KMS-11 (cell line): ENCODE measurements around the gene NOTUM.
A peak's percentile ranks its signal among the peaks of the same experiment; 100 is the strongest.

Source experiments
- H2AFZ ChIP-seq: fragments of 200-600 bp; sonication (generic); 2 replicates; pipeline ENCODE4 v1.6.1; 2016; ENCODE audit warnings: antibody characterized with exemption, mixed run types, low read depth
- H3K27ac ChIP-seq: fragments of 200-600 bp; sonication (generic); 2 replicates; pipeline ENCODE4 v1.6.1; 2016; ENCODE audit warnings: mild to moderate bottlenecking, mixed run types
- H3K27me3 ChIP-seq: fragments of 200-600 bp; sonication (generic); 2 replicates; pipeline ENCODE4 v1.6.1; 2017; ENCODE audit warnings: mild to moderate bottlenecking, low read depth, mixed run types, moderate library complexity; ENCODE audit not compliant: insufficient read depth
- H3K36me3 ChIP-seq: fragments of 200-600 bp; sonication (generic); 2 replicates; pipeline ENCODE4 v1.6.1; 2017; ENCODE audit warnings: mild to moderate bottlenecking, mixed run types; ENCODE audit not compliant: insufficient read depth
- H3K4me1 ChIP-seq: fragments of 200-600 bp; sonication (generic); 2 replicates; pipeline ENCODE4 v1.6.1; 2016; ENCODE audit warnings: mild to moderate bottlenecking, low read depth, mixed run types; ENCODE audit not compliant: poor library complexity, severe bottlenecking
- H3K4me2 ChIP-seq: fragments of 200-600 bp; sonication (generic); 2 replicates; pipeline ENCODE4 v1.7.0; 2016; ENCODE audit warnings: mild to moderate bottlenecking, mixed run types
- H3K4me3 ChIP-seq: fragments of 200-600 bp; sonication (generic); IDR thresholded peaks from 2 replicates; pipeline ENCODE4 v1.6.1; 2017; ENCODE audit warnings: low read depth, low read length, mixed read lengths; ENCODE audit not compliant: insufficient read depth
- H3K79me2 ChIP-seq: fragments of 200-600 bp; sonication (generic); 2 replicates; pipeline ENCODE4 v1.6.1; 2016; ENCODE audit warnings: low read depth, mixed run types; ENCODE audit not compliant: insufficient read depth
- H3K9ac ChIP-seq: fragments of 200-600 bp; sonication (generic); 2 replicates; pipeline ENCODE4 v1.6.1; 2016; ENCODE audit warnings: mild to moderate bottlenecking, mixed run types
- H4K20me1 ChIP-seq: fragments of 200-600 bp; sonication (generic); 2 replicates; pipeline ENCODE4 v1.6.1; 2016; ENCODE audit warnings: mild to moderate bottlenecking, mixed run types; ENCODE audit not compliant: insufficient read depth
- TF ChIP-seq, protein P1 (sequence below): fragments of 200-600 bp; sonication (generic); conservative IDR thresholded peaks from 2 replicates; pipeline ENCODE4 v1.6.1; 2017; ENCODE audit warnings: low read depth, mild to moderate bottlenecking, antibody characterized with exemption, low read length, moderate library complexity, mixed read lengths

Gene NOTUM

DNA sequence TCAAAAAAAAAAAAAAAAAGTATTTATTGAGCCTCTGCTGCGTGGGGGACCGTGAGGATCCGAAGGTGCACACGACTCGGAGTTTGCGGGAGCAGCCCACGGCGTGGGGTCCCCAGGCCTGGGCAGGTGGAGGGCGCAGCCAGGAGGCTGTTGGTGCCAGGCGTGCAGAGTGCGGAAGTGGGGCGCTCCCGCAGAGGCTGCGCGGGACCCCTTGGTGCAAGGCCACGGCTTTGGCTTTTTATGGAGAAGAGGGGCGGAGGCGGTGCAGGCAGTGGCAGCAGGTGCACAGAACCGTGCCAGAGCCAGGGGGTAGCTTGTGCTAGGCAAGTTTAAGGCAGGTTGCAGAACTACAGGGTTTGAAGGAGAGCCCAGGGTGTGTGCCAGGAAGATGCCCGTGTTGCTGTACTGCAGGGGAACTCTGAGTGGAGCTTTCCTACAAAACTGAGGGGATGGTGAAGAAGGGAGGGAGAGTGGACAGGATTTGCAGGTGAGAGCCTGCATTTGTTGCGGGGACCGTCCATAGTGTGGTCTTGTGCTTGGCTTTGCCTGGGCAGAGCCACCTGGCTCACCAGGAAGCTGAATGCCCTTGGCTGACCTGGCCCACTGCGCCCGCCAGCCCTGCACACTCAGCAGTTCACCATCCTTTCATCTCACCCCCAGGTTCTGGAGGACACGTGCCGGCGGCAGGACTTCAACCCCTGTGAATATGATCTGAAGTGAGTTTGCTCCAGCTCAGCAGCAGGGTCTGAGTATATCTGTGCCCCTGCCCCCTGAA, 17.7 kb upstream of the NOTUM start:
- peak overlapping the region; percentile 95; the same call in 1 of the 2 replicates for H3K9ac ChIP-seq

DNA sequence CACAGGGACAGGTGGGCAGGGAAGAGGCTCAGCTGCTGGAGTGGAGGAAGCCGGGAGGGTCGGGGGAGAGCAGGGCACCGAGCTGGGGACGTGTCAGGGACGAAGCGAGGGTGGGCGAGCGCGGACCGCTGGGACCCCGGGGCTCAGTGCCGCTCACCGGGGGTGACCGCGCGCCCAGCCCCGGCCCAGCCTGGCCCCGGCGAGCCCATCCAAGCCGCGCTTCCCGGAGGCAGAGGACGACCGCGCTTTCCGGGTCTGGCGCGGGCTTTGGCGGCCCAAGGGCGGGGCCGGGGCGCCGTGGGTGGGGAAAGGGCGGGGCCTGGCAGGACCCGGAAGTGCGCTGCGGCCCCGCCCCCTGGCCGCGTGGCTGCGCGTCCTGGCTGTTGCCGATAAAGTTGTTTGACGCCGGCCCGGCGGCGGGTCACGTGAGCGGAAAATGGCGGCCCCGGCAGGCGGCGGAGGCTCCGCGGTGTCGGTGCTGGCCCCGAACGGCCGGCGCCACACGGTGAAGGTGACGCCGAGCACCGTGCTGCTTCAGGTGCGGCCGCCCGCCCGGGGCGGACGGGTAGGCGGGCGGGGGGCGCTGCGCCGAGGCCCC, 16.3 kb upstream of the NOTUM start, which contains the start of gene ASPSCR1:
Gene ASPSCR1 (plus strand): TSS at position 419 of the 598 bp plus-strand sequence. CDS start 18 bp downstream, at position 437.
- Histone ChIP-seq H3K4me2 (peak within 1 kb of the TSS; percentile 99), H3K9ac (peak within 1 kb of the TSS; percentile 95), H2AFZ (peak within 1 kb of the TSS; percentile 95), H3K4me3 (no peak within 1 kb of the TSS), H3K27ac (peak within 1 kb of the TSS; percentile 87), H3K79me2 (no peaks in the 10 kb centered on the region), H3K4me1 (peaks cover 47% of the 10 kb centered on the region), H3K27me3 (peaks cover 19% of the 10 kb centered on the region; the same call in 1 of the 2 replicates), H3K36me3 (no peaks in the 10 kb centered on the region), H4K20me1 (no peaks in the 10 kb centered on the region)
- TF ChIP-seq, protein P1, sequence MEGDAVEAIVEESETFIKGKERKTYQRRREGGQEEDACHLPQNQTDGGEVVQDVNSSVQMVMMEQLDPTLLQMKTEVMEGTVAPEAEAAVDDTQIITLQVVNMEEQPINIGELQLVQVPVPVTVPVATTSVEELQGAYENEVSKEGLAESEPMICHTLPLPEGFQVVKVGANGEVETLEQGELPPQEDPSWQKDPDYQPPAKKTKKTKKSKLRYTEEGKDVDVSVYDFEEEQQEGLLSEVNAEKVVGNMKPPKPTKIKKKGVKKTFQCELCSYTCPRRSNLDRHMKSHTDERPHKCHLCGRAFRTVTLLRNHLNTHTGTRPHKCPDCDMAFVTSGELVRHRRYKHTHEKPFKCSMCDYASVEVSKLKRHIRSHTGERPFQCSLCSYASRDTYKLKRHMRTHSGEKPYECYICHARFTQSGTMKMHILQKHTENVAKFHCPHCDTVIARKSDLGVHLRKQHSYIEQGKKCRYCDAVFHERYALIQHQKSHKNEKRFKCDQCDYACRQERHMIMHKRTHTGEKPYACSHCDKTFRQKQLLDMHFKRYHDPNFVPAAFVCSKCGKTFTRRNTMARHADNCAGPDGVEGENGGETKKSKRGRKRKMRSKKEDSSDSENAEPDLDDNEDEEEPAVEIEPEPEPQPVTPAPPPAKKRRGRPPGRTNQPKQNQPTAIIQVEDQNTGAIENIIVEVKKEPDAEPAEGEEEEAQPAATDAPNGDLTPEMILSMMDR: no peak

More for the DNA sequence above, 17.7 kb upstream of the NOTUM start:
- no peak overlapping the region for H3K4me3 ChIP-seq
- H3K4me2 ChIP-seq: peak overlapping the region; percentile 99
- H4K20me1 ChIP-seq: no peaks in the 10 kb centered on the region
- no peaks in the 10 kb centered on the region for H3K79me2 ChIP-seq
- no peak overlapping the region; the same call in 1 of the 2 replicates for H3K27ac ChIP-seq
- peaks cover 47% of the 10 kb centered on the region for H3K4me1 ChIP-seq
- H3K27me3 ChIP-seq: peaks cover 13% of the 10 kb centered on the region; the same call in 1 of the 2 replicates
- no peaks in the 10 kb centered on the region for H3K36me3 ChIP-seq
- no peak overlapping the region; the same call in 1 of the 2 replicates for H2AFZ ChIP-seq
- TF ChIP-seq, protein P1: no peak

DNA sequence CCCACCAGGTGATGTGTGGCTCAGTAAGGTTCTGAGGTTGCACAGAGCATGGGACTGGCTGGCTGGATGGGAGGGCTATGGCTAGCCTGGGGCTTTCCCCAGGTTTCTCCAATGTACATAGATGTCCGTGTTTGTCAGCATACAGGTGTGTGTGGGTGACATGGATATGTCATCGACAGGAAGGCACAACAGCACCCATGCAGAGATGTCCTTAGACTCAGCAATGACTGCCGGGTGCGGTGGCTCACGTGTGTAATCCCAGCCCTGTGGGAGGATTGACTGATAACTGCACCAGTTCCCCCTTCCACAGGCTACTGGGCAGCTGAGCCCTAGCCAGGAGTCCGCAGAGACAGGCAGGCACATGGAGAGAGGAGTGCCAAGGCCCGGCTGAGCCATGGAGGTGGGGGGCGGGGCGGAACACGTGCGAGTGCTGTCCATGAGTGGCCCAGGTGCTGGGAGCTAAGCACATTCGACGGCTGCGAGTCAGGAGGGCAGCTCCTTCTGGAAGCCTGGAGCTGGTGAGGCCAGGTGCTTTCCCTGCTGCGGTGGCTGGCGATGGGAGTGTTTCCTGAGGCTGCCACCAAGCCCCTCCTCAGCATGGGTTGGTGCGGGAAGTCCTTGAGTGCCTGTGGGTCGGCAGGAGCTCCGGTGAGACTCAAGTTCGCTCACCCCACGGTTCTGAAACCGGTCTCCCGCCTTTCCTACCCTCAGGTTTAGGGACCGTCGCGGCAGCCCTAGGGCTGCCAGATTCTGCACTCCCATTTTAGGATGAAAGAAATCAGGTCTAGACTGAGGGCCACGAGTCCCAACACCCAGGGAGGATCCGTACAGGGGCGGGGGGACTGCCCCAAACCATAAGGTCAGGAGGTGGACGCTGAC, 15.6 kb upstream of the NOTUM start:
- TF ChIP-seq, protein P1: no peak
- Histone ChIP-seq H2AFZ (peak overlapping the region; percentile 95), H3K36me3 (no peaks in the 10 kb centered on the region)

DNA sequence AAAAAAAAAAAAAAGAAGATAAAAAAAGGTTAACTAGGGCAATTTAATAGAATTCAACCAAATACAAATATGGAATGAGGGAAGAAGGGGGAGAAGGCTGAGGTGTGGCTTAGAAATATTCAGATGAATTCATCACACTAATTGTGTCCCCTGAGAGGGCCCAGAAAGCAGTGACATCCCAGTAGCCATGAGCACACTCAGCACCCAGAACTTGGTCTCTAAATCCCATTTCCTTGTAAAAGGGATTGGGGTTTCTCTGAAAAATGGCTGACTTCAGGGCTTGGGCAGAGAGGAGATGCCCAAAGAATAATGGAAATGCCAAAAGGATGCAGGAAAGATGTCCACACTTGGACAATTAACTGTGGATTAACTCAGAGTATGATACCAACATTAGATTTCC, 12.4 kb upstream of the NOTUM start:
- Histone ChIP-seq H3K79me2 (no peaks in the 10 kb centered on the region), H3K27ac (no peak overlapping the region), H3K4me1 (peaks cover 15% of the 10 kb centered on the region), H3K4me2 (no peak overlapping the region), H3K4me3 (no peak overlapping the region), H4K20me1 (no peaks in the 10 kb centered on the region), H2AFZ (no peak overlapping the region), H3K27me3 (peaks cover 19% of the 10 kb centered on the region; the same call in 1 of the 2 replicates), H3K9ac (no peak overlapping the region), H3K36me3 (no peaks in the 10 kb centered on the region)
- TF ChIP-seq, protein P1: no peak

More for the DNA sequence above, 15.6 kb upstream of the NOTUM start:
- peak overlapping the region; percentile 95 for H3K4me2 ChIP-seq
- H3K79me2 ChIP-seq: no peaks in the 10 kb centered on the region
- H4K20me1 ChIP-seq: no peaks in the 10 kb centered on the region
- peak overlapping the region; percentile 87 for H3K27ac ChIP-seq
- no peak overlapping the region for H3K4me3 ChIP-seq
- H3K9ac ChIP-seq: peak overlapping the region; percentile 95
- H3K27me3 ChIP-seq: peaks cover 19% of the 10 kb centered on the region; the same call in 1 of the 2 replicates
- H3K4me1 ChIP-seq: peaks cover 46% of the 10 kb centered on the region
